Skeletal muscle tissue (tissue), 4 donors: ENCODE measurements around the gene PRKN. TPM values are rescaled to one million over a fixed set of nuclear protein-coding genes. Genes with fewer than 3 reads are reported as not detected.

Source experiments
- H3K27ac ChIP-seq: one replicate; pipeline ENCODE4 v1.7.0; 2013; ENCODE audit warnings: mild to moderate bottlenecking, low read depth, low read length, inconsistent platforms
- H3K27me3 ChIP-seq, 3 donors: one replicate each; pipeline ENCODE4 v1.7.0; 2013; ENCODE audit warnings: low read length in 3 of 3; ENCODE audit not compliant: control insufficient read depth in 3 of 3, insufficient read depth in 3 of 3
- H3K36me3 ChIP-seq, 3 donors: one replicate each; pipeline ENCODE4 v1.7.0; 2013; ENCODE audit warnings: low read length in 3 of 3; ENCODE audit not compliant: control insufficient read depth in 3 of 3, insufficient read depth in 3 of 3
- H3K4me1 ChIP-seq, 3 donors: one replicate each; pipeline ENCODE4 v1.7.0; 2013; ENCODE audit warnings: low read length in 3 of 3, mild to moderate bottlenecking in 3 of 3; ENCODE audit not compliant: control insufficient read depth in 3 of 3, insufficient read depth in 3 of 3
- H3K4me3 ChIP-seq, 3 donors: one replicate each; pipeline ENCODE4 v1.7.0; 2013; ENCODE audit warnings: low read length in 3 of 3
- H3K9ac ChIP-seq, 3 donors: one replicate each; pipeline ENCODE4 v1.7.0; 2013; ENCODE audit warnings: low read length in 3 of 3, mild to moderate bottlenecking in 3 of 3, moderate library complexity in 2 of 3, low read depth in 1 of 3
- H3K9me3 ChIP-seq, 3 donors: one replicate each; pipeline ENCODE4 v1.7.0; 2013; ENCODE audit warnings: low read length in 3 of 3; ENCODE audit not compliant: control insufficient read depth in 3 of 3
- total RNA-seq: library from RNA; depleted of rRNA; stranded (reverse); fragments of >200 nt; gene quantifications from one replicate; pipeline ENCODE4 v1.2.3, GENCODE V29; 2014
- donor health status: Osteomylitis.

The PRKN gene
- total RNA-seq, 1 donor from 2014 or later = 16.7 TPM

GRCh38 chr6:161361529-161361928 is 1366.0 kb downstream of the PRKN start:
- Histone ChIP-seq H3K27ac (no peak overlapping the region), H3K27me3 (no peaks in the 10 kb centered on the region), H3K9ac (no peak overlapping the region), H3K4me1 (no peaks in the 10 kb centered on the region), H3K9me3 (peaks cover 0 to 2% (median 0%) of the 10 kb centered on the region in 3 donors), H3K4me3 (no peak overlapping the region), H3K36me3 (no peaks in the 10 kb centered on the region)

- H3K36me3 ChIP-seq = no peaks in the 10 kb centered on the region
- H3K9ac ChIP-seq = no peak overlapping the region
- H3K4me1 ChIP-seq = no peaks in the 10 kb centered on the region
- H3K27ac ChIP-seq = no peak overlapping the region
- H3K27me3 ChIP-seq = no peaks in the 10 kb centered on the region
- H3K4me3 ChIP-seq = no peak overlapping the region
- peaks cover 0 to 2% (median 0%) of the 10 kb centered on the region in 3 donors for H3K9me3 ChIP-seq
Observed at GRCh38 chr6:161360520-161360919, 1367.0 kb downstream of the PRKN start.

GRCh38 chr6:161359618-161359945 is 1368.0 kb downstream of the PRKN start:
- H3K4me1 ChIP-seq = no peaks in the 10 kb centered on the region
- H3K9ac ChIP-seq = no peak overlapping the region
- H3K27ac ChIP-seq = no peak overlapping the region
- H3K4me3 ChIP-seq = no peak overlapping the region
- peaks cover 0 to 2% (median 0%) of the 10 kb centered on the region in 3 donors for H3K9me3 ChIP-seq
- no peaks in the 10 kb centered on the region for H3K36me3 ChIP-seq
- H3K27me3 ChIP-seq = no peaks in the 10 kb centered on the region

GRCh38 chr6:161356167-161356854 is 1371.3 kb downstream of the PRKN start:
- Histone ChIP-seq H3K36me3 (no peaks in the 10 kb centered on the region), H3K27me3 (no peaks in the 10 kb centered on the region), H3K27ac (no peak overlapping the region), H3K4me1 (no peaks in the 10 kb centered on the region), H3K9ac (no peak overlapping the region), H3K4me3 (no peak overlapping the region), H3K9me3 (no peaks in the 10 kb centered on the region)

- no peak overlapping the region for H3K9ac ChIP-seq
Observed at GRCh38 chr6:161355696-161356095, 1371.9 kb downstream of the PRKN start.

GRCh38 chr6:161354956-161355355 is 1372.6 kb downstream of the PRKN start:
- Histone ChIP-seq H3K27me3 (no peaks in the 10 kb centered on the region), H3K9me3 (no peaks in the 10 kb centered on the region), H3K27ac (no peak overlapping the region), H3K36me3 (no peaks in the 10 kb centered on the region), H3K4me3 (no peak overlapping the region), H3K4me1 (no peaks in the 10 kb centered on the region), H3K9ac (no peak overlapping the region)

More at GRCh38 chr6:161355696-161356095, 1371.9 kb downstream of the PRKN start:
- Histone ChIP-seq H3K4me3 (no peak overlapping the region), H3K9me3 (no peaks in the 10 kb centered on the region), H3K27ac (no peak overlapping the region), H3K36me3 (no peaks in the 10 kb centered on the region), H3K27me3 (no peaks in the 10 kb centered on the region), H3K4me1 (no peaks in the 10 kb centered on the region)

GRCh38 chr6:161354276-161354840 is 1373.2 kb downstream of the PRKN start:
- no peak overlapping the region for H3K27ac ChIP-seq
- no peak overlapping the region for H3K9ac ChIP-seq
- no peaks in the 10 kb centered on the region for H3K9me3 ChIP-seq
- H3K27me3 ChIP-seq = no peaks in the 10 kb centered on the region
- H3K36me3 ChIP-seq = no peaks in the 10 kb centered on the region
- no peak overlapping the region for H3K4me3 ChIP-seq
- no peaks in the 10 kb centered on the region for H3K4me1 ChIP-seq

- peaks cover 0 to 3% (median under 1%) of the 10 kb centered on the region in 3 donors for H3K36me3 ChIP-seq
- no peaks in the 10 kb centered on the region for H3K27me3 ChIP-seq
- H3K4me3 ChIP-seq = no peak overlapping the region
- no peaks in the 10 kb centered on the region for H3K9me3 ChIP-seq
- no peaks in the 10 kb centered on the region for H3K4me1 ChIP-seq
- H3K27ac ChIP-seq = no peak overlapping the region
- no peak overlapping the region for H3K9ac ChIP-seq
Observed at GRCh38 chr6:161353208-161353613, 1374.4 kb downstream of the PRKN start.

- Histone ChIP-seq H3K27me3 (no peaks in the 10 kb centered on the region), H3K27ac (no peak overlapping the region), H3K36me3 (peaks cover 0 to 3% (median 3%) of the 10 kb centered on the region in 3 donors), H3K4me3 (no peak overlapping the region), H3K9ac (no peak overlapping the region), H3K4me1 (no peaks in the 10 kb centered on the region), H3K9me3 (no peaks in the 10 kb centered on the region)
Observed at GRCh38 chr6:161351858-161352257, 1375.7 kb downstream of the PRKN start.

- Histone ChIP-seq H3K4me1 (no peaks in the 10 kb centered on the region), H3K4me3 (no peak overlapping the region), H3K9ac (no peak overlapping the region), H3K36me3 (peaks cover 0 to 3% (median 3%) of the 10 kb centered on the region in 3 donors), H3K27ac (no peak overlapping the region), H3K27me3 (no peaks in the 10 kb centered on the region), H3K9me3 (no peaks in the 10 kb centered on the region)
Observed at GRCh38 chr6:161349886-161350285, 1377.7 kb downstream of the PRKN start.
